ENCODE results near the gene PRDX6.
"Not testable (repeated sequence)": the region's sequence is repeated elsewhere in the genome, so short reads cannot be mapped to it uniquely, and the experiment has no call there.

The PRDX6 gene

GRCh38 chr1:173469656-173470055 is 7.5 kb upstream of the PRDX6 start:
- DNase-seq = no peak

- no peak for DNase-seq
Observed at GRCh38 chr1:173470608-173471007, 6.5 kb upstream of the PRDX6 start.

GRCh38 chr1:173473599-173474011 is 3.5 kb upstream of the PRDX6 start:
- peak; percentile 63 for DNase-seq

- no peak for DNase-seq
Observed at GRCh38 chr1:173474097-173474779, 2.9 kb upstream of the PRDX6 start.

- DNase-seq = not testable (repeated sequence)
Observed at GRCh38 chr1:173474780-173475421, 2.2 kb upstream of the PRDX6 start.

DNA sequence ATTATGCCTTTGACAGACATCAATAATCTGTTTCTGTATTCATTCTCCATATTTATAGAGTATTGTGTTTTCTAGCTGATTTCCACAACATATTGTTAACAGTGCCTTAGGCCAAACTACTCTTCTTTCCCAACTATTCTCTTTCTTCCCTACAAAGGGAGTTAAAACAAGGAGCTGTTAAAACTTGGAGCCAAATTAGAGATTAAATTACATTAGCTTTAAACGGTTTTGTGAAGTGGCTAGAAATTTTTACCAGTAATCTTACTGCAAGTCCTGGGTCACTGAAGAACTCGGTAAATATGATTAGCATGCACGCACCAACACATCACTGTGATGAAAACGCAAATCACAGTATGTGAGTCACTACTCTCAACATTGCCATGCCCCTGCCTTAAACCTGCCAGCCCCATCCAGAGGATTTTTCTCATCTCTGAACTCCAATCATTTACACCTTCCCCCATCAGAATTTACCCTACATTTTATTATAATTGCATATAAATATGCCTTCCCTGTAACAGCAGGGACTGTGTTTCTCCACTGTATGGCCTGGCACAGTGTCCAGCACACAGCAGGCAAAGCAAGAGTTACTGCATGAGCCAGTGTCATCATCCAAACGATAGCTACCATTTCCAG is 1.5 kb upstream of the PRDX6 start:
- peak; percentile 64 for DNase-seq

DNA sequence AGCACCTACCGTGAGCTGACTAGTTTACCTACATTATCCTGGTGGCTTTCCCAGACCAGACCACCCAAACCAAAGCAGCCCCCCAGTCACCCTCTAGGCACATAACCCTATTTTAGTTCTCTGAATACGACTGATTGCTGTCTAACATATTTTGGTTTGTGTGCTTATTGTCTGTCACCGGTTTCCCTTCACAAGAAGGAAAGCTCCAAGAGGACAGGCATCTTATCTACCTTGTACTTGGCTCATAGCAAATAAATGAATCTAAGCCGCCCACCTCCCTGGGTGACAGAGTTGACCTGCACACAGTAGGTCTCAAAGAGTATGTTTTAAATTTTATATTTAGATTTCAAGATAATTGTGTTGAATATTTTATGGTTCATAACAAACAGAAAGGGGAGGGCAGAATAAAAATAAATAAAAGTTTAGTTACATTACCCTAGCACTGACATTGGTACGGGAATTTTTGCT is 904 bp upstream of the PRDX6 start:
- DNase-seq = no peak

- peak; percentile 89 for DNase-seq
Observed at GRCh38 chr1:173476665-173477285, 360 bp upstream of the PRDX6 start.

DNA sequence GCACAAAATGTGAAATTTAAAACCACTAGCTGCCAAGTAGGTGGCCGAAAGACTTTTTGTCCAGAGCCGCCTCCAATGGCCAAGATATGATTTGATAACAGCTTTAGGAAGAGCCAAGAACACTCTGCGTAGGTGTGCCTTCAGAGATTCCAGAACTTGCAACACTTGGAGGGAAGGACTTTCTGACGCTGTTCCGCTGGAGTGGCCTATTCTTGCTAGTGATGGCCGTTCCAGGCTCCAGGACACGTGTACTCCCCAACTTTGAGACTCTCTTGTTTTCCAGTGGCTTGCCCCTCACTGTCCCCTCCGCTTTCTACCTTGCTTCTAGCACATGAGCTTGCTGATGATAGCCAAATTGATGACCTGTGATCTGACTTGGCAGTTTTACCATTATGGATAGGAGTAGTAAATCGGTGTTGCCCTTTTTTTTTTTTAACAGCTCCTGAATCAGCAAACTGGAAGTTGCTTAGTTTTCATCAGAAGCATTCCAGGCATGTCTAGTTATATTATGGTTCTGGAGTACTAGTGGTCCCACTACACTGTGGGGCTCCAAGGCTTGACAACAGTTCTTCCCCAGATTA is 1.0 kb downstream of the PRDX6 start:
- DNase-seq = peak; percentile 59

- DNase-seq = no peak
Observed at GRCh38 chr1:173479649-173480048, 2.5 kb downstream of the PRDX6 start.

- DNase-seq = no peak
Observed at GRCh38 chr1:173481195-173481772, 4.1 kb downstream of the PRDX6 start.

GRCh38 chr1:173482683-173483082 is 5.5 kb downstream of the PRDX6 start:
- DNase-seq = no peak

- no peak for DNase-seq
Observed at GRCh38 chr1:173484276-173484675, 7.1 kb downstream of the PRDX6 start.

DNA sequence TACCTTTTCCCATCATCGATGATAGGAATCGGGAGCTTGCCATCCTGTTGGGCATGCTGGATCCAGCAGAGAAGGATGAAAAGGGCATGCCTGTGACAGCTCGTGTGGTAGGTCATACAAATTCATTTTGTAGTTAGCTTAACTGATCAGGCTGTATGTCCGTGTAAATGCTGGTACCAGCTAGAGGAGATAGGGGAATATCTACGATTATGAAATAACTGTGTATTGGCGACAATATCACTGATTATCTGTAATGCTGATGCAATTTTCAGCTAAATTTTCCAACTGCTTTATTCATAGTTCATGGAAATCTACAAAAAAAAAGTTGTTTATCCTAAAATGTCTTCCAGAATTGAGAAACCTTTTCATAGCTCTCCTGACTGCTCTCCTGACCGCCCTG is 8.3 kb downstream of the PRDX6 start:
- no peak for DNase-seq

DNA sequence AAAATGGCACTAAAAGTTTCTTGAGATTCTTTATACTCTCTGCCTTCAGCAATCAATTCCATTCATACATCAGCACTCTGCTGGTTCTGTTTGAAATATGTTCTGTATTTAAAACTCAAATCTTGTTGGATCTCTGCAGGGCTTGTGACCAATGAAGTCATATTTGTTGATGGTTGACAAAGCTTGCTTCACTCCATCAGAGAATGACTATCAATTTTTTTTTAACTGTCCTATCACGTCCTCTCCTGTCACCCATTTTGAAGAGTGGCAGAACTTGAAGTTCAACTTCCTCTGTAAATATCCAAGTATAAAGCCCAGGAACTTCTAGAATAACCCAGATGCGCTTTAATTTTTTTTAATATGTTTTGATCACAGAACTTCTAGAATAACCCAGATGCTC is 10.9 kb downstream of the PRDX6 start:
- DNase-seq = no peak

- DNase-seq = no peak
Observed at GRCh38 chr1:173489149-173489600, 12.0 kb downstream of the PRDX6 start.

DNA sequence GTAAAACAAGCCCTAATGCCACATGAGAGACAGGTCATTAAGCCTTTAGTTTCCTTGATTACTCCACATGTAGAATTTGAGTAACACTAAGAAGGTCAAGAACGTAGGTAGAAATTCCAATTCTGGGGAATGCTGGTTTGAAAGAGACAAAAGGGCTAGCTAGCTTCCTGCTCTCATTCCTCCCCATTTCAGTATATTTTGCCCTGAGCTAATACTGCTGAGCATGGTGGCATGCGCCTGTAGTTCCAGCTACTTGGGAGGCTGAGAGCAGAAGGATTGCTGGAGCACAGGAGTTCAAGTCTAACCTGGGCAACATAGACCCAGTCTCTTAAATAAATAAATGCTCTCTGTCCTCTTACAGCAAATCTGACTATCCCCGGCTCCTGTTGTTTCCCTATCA is 12.8 kb downstream of the PRDX6 start:
- DNase-seq = no peak

DNA sequence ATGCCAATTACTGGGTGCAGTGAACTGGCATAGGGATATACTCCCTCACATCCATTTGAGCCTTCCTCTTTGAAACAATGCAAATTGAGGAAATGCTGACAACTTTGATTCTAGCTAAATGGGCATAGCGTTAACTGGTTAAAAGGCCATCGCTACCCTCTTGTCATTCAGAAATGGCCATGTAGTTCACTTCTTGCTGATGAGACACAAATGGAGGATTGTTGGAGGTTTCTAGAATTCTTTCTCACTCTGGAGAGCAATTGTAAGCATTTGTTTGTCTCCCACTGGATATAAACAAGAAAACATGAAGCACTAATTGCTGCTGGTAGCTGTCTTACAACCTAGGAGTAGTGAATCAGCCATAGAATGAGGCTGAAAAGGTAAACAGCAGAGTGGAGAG is 14.4 kb downstream of the PRDX6 start:
- DNase-seq = no peak

GRCh38 chr1:173493125-173493524 is 16.0 kb downstream of the PRDX6 start:
- not testable (repeated sequence) for DNase-seq

DNA sequence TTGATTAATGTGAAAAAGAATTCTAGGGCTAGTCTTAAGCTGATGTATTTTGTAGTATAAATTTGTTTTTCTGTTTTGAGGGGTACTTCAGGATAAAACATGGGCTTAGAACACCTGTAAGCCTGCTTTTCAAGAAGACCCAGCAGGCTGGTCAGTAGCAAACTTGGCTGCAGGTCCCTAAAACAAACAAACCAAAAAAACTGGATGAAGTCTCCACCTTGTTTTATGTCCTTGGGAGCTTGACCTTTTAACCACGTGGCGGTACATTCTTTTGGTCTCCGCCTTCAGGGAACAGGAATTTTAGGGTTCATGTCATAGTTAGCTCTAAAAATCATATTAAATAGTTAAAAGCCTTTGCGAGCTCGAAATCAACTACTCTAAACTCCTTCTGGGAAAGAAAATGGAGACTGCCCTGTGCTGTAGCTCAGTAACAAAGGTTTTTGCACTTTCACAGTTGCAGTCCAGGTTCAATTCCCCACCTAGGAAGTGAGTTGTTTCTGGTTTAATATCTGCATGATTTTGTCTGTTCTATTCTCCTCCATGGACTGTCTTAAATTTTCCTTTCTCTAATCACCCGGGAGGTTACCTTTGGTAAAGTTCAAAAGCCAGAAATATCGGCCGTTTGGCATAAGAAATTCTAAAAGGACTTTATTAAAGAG is 18.6 kb downstream of the PRDX6 start:
- no peak for DNase-seq

- DNase-seq = no peak
Observed at GRCh38 chr1:173496757-173497320, 19.7 kb downstream of the PRDX6 start.

DNA sequence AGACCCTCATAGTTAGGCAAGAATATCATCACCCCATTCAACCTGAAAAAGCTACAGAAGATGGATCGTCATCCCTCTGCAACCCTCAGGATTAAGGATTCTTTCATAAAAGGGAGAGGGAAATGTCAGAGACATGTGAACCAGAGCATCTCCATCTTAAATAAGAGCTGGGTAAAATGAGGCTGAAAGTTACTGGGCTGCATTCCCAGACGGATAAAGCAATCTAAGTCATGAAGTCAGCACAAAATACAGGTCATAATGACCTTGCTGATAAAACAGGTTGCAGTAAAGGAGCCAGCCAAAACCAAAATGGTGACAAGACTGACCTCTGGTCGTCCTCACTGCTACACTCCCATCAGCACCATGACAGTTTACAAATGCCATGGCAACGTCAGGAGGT is 22.6 kb downstream of the PRDX6 start:
- DNase-seq = no peak

Data from fibroblast of skin of abdomen (primary cell).